ENCODE results near the gene STK24. TPM values are rescaled to one million over a fixed set of nuclear protein-coding genes. Genes with fewer than 3 reads are reported as not detected.

The STK24 gene
- total and polyA plus RNA-seq, 2 donors (not counting 1 experiment from before 2014, with no cell fraction given): 53.2 to 73.1 TPM

GRCh38 chr13:98557937-98558792, 18.7 kb downstream of the STK24 start:
- no peaks in the 10 kb centered on the region for H4K20me1 ChIP-seq (ENCODE audit: control insufficient read depth, extremely low read depth, insufficient read depth, low read length)
- no peak overlapping the region for H2AFZ ChIP-seq (ENCODE audit: low read length)
- H3K27ac ChIP-seq (ENCODE audit: insufficient read depth, low read length): no peak overlapping the region
- no peak overlapping the region for H3K4me3 ChIP-seq (replicated peaks in 1 of 4; ENCODE audit: control extremely low read depth in 1 of 4, insufficient read depth in 1 of 4, low read depth in 3 of 4, low read length in 4 of 4)
- H3K27me3 ChIP-seq (ENCODE audit: control insufficient read depth, insufficient read depth, low read length): no peaks in the 10 kb centered on the region
- H3K36me3 ChIP-seq (ENCODE audit: control insufficient read depth, insufficient read depth, low read length): no peaks in the 10 kb centered on the region
- DNase-seq (ENCODE audit: low read depth in 2 of 2): peak in 1 of 2 donors; percentile 74
- H3K79me2 ChIP-seq (ENCODE audit: control insufficient read depth, insufficient read depth, low read length): peaks cover 87% of the 10 kb centered on the region
- no peaks in the 10 kb centered on the region for H3K9me3 ChIP-seq (ENCODE audit: control insufficient read depth, insufficient read depth, low read depth, low read length)
- H3K9ac ChIP-seq (ENCODE audit: insufficient read depth, low read length): no peak overlapping the region
- no peak overlapping the region for H3K4me2 ChIP-seq (ENCODE audit: extremely low read depth, insufficient read depth, low read length)
- TF ChIP-seq CTCF (conservative IDR thresholded peaks at IDR 0.05 in 1 of 2, IDR thresholded peaks at IDR 0.05 in 1 of 2; ENCODE audit: low read depth in 1 of 2, low read length in 2 of 2): no peak
- TF ChIP-seq EZH2 (IDR thresholded peaks at IDR 0.05; ENCODE audit: low read length, missing control alignments): no peak
- peaks cover 6% of the 10 kb centered on the region for H3K4me1 ChIP-seq (ENCODE audit: control insufficient read depth, extremely low read depth, insufficient read depth, low read length)

- no peak overlapping the region for H3K9ac ChIP-seq (ENCODE audit: insufficient read depth, low read length)
- no peaks in the 10 kb centered on the region for H3K27me3 ChIP-seq (ENCODE audit: control insufficient read depth, insufficient read depth, low read length)
- H3K27ac ChIP-seq (ENCODE audit: insufficient read depth, low read length): no peak overlapping the region
- peaks cover 6% of the 10 kb centered on the region for H3K4me1 ChIP-seq (ENCODE audit: control insufficient read depth, extremely low read depth, insufficient read depth, low read length)
- H3K9me3 ChIP-seq (ENCODE audit: control insufficient read depth, insufficient read depth, low read depth, low read length): no peaks in the 10 kb centered on the region
- peaks cover 89% of the 10 kb centered on the region for H3K79me2 ChIP-seq (ENCODE audit: control insufficient read depth, insufficient read depth, low read length)
- no peak overlapping the region for H3K4me2 ChIP-seq (ENCODE audit: extremely low read depth, insufficient read depth, low read length)
- peak in 1 of 2 donors; percentile 72 for DNase-seq (ENCODE audit: low read depth in 2 of 2)
- no peaks in the 10 kb centered on the region for H4K20me1 ChIP-seq (ENCODE audit: control insufficient read depth, extremely low read depth, insufficient read depth, low read length)
- H3K4me3 ChIP-seq (replicated peaks in 1 of 4; ENCODE audit: control extremely low read depth in 1 of 4, insufficient read depth in 1 of 4, low read depth in 3 of 4, low read length in 4 of 4): no peak overlapping the region
- TF ChIP-seq CTCF (conservative IDR thresholded peaks at IDR 0.05 in 1 of 2, IDR thresholded peaks at IDR 0.05 in 1 of 2; ENCODE audit: low read depth in 1 of 2, low read length in 2 of 2) (no peak), EZH2 (IDR thresholded peaks at IDR 0.05; ENCODE audit: low read length, missing control alignments) (no peak)
- no peaks in the 10 kb centered on the region for H3K36me3 ChIP-seq (ENCODE audit: control insufficient read depth, insufficient read depth, low read length)
- H2AFZ ChIP-seq (ENCODE audit: low read length): no peak overlapping the region
Measured at GRCh38 chr13:98556968-98557631, 19.8 kb downstream of the STK24 start.

- Histone ChIP-seq H3K4me2 (ENCODE audit: extremely low read depth, insufficient read depth, low read length) (no peak overlapping the region), H2AFZ (ENCODE audit: low read length) (no peak overlapping the region), H3K27ac (ENCODE audit: insufficient read depth, low read length) (no peak overlapping the region), H3K9ac (ENCODE audit: insufficient read depth, low read length) (no peak overlapping the region), H3K4me1 (ENCODE audit: control insufficient read depth, extremely low read depth, insufficient read depth, low read length) (peaks cover 6% of the 10 kb centered on the region), H3K9me3 (ENCODE audit: control insufficient read depth, insufficient read depth, low read depth, low read length) (no peaks in the 10 kb centered on the region), H3K4me3 (replicated peaks in 1 of 4; ENCODE audit: control extremely low read depth in 1 of 4, insufficient read depth in 1 of 4, low read depth in 3 of 4, low read length in 4 of 4) (no peak overlapping the region), H4K20me1 (ENCODE audit: control insufficient read depth, extremely low read depth, insufficient read depth, low read length) (no peaks in the 10 kb centered on the region), H3K79me2 (ENCODE audit: control insufficient read depth, insufficient read depth, low read length) (peaks cover 89% of the 10 kb centered on the region), H3K36me3 (ENCODE audit: control insufficient read depth, insufficient read depth, low read length) (no peaks in the 10 kb centered on the region), H3K27me3 (ENCODE audit: control insufficient read depth, insufficient read depth, low read length) (no peaks in the 10 kb centered on the region)
- no peak for DNase-seq (ENCODE audit: low read depth in 2 of 2)
- no peak for TF ChIP-seq CTCF (conservative IDR thresholded peaks at IDR 0.05 in 1 of 2, IDR thresholded peaks at IDR 0.05 in 1 of 2; ENCODE audit: low read depth in 1 of 2, low read length in 2 of 2)
- no peak for TF ChIP-seq EZH2 (IDR thresholded peaks at IDR 0.05; ENCODE audit: low read length, missing control alignments)
Measured at GRCh38 chr13:98556142-98556816, 20.6 kb downstream of the STK24 start.
